ENCODE data around the gene NT5E.

The NT5E gene

GRCh38 chr6:85506441-85507093, 56.7 kb downstream of the NT5E start:
- TF ChIP-seq FOXP2 (optimal IDR thresholded peaks at IDR 0.05; ENCODE audit: borderline replicate concordance, extremely low read depth, extremely low read length, insufficient read depth), result no peak
- TF ChIP-seq SIN3A (IDR thresholded peaks at IDR 0.05; ENCODE audit: borderline replicate concordance, insufficient read depth, low read length), result no peak
- no peak for TF ChIP-seq POLR2AphosphoS5 (IDR thresholded peaks at IDR 0.05; ENCODE audit: low read depth, low read length)
- no peak for TF ChIP-seq TAF1 (IDR thresholded peaks at IDR 0.05; ENCODE audit: borderline replicate concordance, insufficient read depth, low read length)
- TF ChIP-seq, protein P1, sequence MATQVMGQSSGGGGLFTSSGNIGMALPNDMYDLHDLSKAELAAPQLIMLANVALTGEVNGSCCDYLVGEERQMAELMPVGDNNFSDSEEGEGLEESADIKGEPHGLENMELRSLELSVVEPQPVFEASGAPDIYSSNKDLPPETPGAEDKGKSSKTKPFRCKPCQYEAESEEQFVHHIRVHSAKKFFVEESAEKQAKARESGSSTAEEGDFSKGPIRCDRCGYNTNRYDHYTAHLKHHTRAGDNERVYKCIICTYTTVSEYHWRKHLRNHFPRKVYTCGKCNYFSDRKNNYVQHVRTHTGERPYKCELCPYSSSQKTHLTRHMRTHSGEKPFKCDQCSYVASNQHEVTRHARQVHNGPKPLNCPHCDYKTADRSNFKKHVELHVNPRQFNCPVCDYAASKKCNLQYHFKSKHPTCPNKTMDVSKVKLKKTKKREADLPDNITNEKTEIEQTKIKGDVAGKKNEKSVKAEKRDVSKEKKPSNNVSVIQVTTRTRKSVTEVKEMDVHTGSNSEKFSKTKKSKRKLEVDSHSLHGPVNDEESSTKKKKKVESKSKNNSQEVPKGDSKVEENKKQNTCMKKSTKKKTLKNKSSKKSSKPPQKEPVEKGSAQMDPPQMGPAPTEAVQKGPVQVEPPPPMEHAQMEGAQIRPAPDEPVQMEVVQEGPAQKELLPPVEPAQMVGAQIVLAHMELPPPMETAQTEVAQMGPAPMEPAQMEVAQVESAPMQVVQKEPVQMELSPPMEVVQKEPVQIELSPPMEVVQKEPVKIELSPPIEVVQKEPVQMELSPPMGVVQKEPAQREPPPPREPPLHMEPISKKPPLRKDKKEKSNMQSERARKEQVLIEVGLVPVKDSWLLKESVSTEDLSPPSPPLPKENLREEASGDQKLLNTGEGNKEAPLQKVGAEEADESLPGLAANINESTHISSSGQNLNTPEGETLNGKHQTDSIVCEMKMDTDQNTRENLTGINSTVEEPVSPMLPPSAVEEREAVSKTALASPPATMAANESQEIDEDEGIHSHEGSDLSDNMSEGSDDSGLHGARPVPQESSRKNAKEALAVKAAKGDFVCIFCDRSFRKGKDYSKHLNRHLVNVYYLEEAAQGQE (IDR thresholded peaks at IDR 0.05; ENCODE audit: insufficient read depth in 1 of 2, low read depth in 2 of 2, low read length in 2 of 2), result no peak

GRCh38 chr6:85516168-85516567, 66.3 kb downstream of the NT5E start:
- TF ChIP-seq, protein P1 (IDR thresholded peaks at IDR 0.05; ENCODE audit: insufficient read depth in 1 of 2, low read depth in 2 of 2, low read length in 2 of 2), result no peak
- TF ChIP-seq POLR2AphosphoS5 (IDR thresholded peaks at IDR 0.05; ENCODE audit: low read depth, low read length) (no peak), FOXP2 (optimal IDR thresholded peaks at IDR 0.05; ENCODE audit: borderline replicate concordance, extremely low read depth, extremely low read length, insufficient read depth) (no peak), SIN3A (IDR thresholded peaks at IDR 0.05; ENCODE audit: borderline replicate concordance, insufficient read depth, low read length) (no peak), TAF1 (IDR thresholded peaks at IDR 0.05; ENCODE audit: borderline replicate concordance, insufficient read depth, low read length) (no peak)

GRCh38 chr6:85537055-85537494, 87.2 kb downstream of the NT5E start:
- TF ChIP-seq, protein P1 (IDR thresholded peaks at IDR 0.05; ENCODE audit: insufficient read depth in 1 of 2, low read depth in 2 of 2, low read length in 2 of 2), result no peak
- TF ChIP-seq SIN3A (IDR thresholded peaks at IDR 0.05; ENCODE audit: borderline replicate concordance, insufficient read depth, low read length) (no peak), POLR2AphosphoS5 (IDR thresholded peaks at IDR 0.05; ENCODE audit: low read depth, low read length) (no peak), TAF1 (IDR thresholded peaks at IDR 0.05; ENCODE audit: borderline replicate concordance, insufficient read depth, low read length) (no peak), FOXP2 (optimal IDR thresholded peaks at IDR 0.05; ENCODE audit: borderline replicate concordance, extremely low read depth, extremely low read length, insufficient read depth) (no peak)

DNA sequence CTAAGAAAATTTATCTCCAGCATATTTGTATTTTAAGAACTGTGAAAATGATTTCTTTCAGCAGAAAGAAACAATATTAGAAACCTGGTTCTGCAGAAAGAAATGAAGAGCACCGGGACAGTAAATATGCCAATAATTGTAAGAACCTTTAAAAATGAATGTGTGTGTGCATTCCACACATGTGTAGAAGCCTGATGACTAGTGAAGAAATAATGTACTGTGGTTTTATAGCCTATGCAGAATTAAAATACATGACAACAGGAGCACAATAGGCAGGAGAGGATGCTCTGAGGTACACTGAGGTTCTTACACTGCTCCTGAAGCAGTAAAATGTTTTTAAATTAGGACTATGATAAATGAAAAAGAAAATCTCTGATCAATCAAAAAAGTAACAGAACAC, 94.9 kb downstream of the NT5E start:
- TF ChIP-seq, protein P1 (IDR thresholded peaks at IDR 0.05; ENCODE audit: insufficient read depth in 1 of 2, low read depth in 2 of 2, low read length in 2 of 2), result no peak

Measured in PFSK-1 (cell line).